ENCODE data around the gene ICOSLG. TPM values are rescaled to one million over a fixed set of nuclear protein-coding genes. Genes with fewer than 3 reads are reported as not detected.
"Not testable (repeated sequence)": the region's sequence is repeated elsewhere in the genome, so short reads cannot be mapped to it uniquely, and the experiment has no call there.

Gene ICOSLG
- total RNA-seq, 1 donor from 2014 or later = 4.4 TPM

- peak; percentile 80 for ATAC-seq
- intact Hi-C loops (cut with micrococcal nuclease); DNase-seq: not testable (repeated sequence)
Measured at GRCh38 chr21:44241281-44241680, 538 bp upstream of the ICOSLG start.

- intact Hi-C loops (cut with micrococcal nuclease); DNase-seq: not testable (repeated sequence)
- ATAC-seq = peak; percentile 40
Measured at GRCh38 chr21:44240353-44240752, 390 bp downstream of the ICOSLG start.

- DNase-seq; intact Hi-C loops (cut with micrococcal nuclease); ATAC-seq: not testable (repeated sequence)
Measured at GRCh38 chr21:44229561-44229960, 11.2 kb downstream of the ICOSLG start.

- intact Hi-C loops (cut with micrococcal nuclease); DNase-seq; ATAC-seq: not testable (repeated sequence)
Measured at GRCh38 chr21:44228109-44228508, 12.6 kb downstream of the ICOSLG start.

- intact Hi-C loops (cut with micrococcal nuclease); ATAC-seq; DNase-seq: not testable (repeated sequence)
Measured at GRCh38 chr21:44227614-44228013, 13.1 kb downstream of the ICOSLG start.

DNA sequence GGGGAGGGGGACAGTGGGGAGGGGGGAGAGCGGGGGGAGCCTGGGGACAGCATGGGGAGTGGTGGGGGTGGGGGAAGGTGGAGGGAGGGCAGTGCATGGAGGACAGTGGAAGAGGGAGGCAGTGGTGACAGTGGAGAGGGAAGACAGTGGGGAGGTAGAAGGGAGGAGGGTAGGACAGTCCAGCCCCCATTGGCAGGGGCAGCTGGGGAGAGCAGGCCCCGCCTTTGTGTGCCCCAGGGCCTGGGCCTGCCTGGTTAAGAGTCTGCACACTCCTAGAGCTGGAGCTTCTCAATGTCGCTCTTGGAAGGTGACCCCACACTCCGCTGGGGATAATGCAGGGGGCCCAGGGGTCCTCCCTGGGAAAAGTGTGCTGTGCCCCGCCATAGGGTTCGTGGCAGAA, 15.1 kb downstream of the ICOSLG start:
- ATAC-seq = peak; percentile 29
- DNase-seq; intact Hi-C loops (cut with micrococcal nuclease): not testable (repeated sequence)

DNA sequence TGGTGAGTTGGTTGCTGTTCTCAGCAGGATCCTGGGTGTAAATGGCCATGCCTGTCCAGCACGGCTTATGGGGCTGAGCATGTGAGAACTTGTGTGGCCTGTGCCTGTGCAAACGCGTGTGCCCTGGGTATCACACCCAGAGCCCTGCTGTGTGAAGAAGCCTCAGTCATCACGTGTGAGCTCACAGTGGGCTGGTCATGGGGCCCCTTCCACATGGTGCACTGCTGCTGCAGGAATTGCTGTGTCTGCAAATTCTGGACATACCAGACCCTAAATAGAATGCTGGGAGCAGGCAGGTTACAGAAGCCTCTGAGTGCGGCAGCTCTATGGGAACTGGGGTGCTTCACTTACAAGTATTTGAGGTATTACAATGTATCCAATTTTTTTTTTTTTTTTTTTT, 17.4 kb downstream of the ICOSLG start:
- intact Hi-C loops (cut with micrococcal nuclease); DNase-seq: not testable (repeated sequence)
- ATAC-seq = peak; percentile 48

DNA sequence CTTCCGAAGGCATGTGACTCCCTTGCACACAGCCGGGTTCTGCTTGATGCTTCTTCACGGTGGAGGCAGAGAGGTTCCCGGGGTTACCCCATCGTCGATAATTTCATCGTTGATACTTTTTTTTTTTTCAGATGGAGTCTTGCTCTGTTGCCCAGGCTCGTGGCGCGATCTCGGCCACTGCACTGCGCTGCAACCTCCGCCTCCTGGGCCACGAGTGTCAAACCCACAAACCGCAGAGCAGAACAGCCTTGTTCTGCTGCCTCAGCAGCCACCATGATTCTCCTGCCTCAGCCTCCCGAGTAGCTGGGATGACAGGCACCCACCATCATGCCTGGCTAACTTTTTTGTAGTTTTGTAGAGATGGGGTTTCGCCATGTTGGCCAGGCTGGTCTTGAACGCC, 20.1 kb downstream of the ICOSLG start:
- intact Hi-C loops (cut with micrococcal nuclease) = not testable (repeated sequence)

DNA sequence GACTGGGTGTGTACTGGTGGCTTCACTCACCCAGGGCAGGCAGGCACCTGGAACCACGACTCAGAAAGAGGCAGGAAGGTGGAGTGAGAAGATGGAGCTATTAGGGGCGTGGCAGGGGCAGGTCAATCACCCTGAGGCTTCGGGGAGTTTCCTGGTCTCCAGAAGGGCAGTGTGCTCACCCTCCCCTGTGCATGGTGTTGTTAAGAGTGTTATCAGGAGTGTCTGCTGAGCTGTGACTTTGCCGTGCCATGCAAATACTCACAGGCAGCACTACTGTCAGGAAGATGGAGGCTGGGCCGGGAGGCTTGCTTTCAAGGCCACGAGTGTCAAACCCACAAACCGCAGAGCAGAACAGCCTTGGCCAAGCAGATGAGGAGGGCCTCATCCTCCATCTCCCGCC, 22.3 kb downstream of the ICOSLG start:
- DNase-seq; intact Hi-C loops (cut with micrococcal nuclease); ATAC-seq: not testable (repeated sequence)

More for the DNA sequence above, 20.1 kb downstream of the ICOSLG start:
- not testable (repeated sequence) for ATAC-seq, DNase-seq

- intact Hi-C loops (cut with micrococcal nuclease); ATAC-seq; DNase-seq: not testable (repeated sequence)
Measured at GRCh38 chr21:44211978-44212377, 28.8 kb downstream of the ICOSLG start.

DNA sequence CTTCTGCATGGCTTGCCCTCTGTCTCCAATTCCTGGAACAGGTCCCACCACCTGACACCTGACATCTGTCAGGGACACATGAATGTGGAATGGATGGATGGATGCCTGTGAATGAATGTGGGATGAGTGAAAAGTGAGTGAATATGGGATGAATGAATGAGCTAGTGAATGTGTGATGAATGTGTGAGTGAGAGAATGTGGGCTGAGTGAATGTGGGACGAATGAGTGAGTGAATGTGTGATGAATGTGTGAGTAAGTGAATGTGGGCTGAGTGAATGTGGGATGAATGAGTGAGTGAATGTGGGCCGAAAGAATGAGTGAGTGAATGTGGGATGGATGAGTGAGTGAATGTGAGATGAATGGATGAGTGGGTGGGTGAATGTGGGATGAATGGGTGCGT, 29.2 kb downstream of the ICOSLG start:
- intact Hi-C loops (cut with micrococcal nuclease); DNase-seq; ATAC-seq: not testable (repeated sequence)

DNA sequence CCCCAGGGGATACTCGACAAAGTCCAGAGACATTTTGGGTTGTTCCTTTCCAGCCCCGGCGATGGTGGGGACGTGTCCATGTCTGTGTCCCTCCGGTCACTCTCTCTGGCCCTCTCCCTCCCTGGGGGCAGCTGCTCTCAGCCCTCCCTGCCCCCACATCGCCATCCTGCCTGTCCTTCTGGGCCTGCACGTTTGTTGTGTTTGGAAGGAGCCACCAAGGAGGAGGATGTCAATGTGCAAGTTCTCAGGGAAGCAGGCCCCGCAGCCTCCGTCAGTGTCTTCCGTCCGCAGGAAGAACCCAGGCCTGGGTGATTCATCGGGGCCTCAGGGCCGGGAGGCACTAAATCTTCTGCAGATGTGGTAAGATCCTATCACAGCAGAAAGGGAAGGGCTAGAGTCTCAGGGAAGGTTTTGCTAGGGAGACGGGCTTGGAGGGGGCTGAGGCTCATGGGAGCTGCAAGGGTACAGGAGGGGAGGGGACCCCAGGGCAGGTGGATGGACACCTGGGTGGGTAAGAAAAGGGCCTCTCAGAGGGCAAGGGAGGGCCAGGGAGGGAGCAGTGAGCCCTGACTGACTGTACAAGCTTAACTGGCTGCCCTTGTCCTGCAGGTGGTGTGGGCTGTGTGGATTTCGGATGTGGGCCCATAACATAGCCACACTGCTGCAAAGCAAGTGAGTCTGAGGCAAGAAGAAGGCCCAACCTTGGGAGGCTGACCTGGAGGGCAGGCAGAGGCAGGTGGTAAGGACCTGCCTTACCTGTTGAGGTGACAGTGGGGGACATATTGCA, 32.7 kb downstream of the ICOSLG start:
- DNase-seq = peak; percentile 40
- ATAC-seq = peak; percentile 71
- intact Hi-C loops (cut with micrococcal nuclease) = not testable (repeated sequence)

DNA sequence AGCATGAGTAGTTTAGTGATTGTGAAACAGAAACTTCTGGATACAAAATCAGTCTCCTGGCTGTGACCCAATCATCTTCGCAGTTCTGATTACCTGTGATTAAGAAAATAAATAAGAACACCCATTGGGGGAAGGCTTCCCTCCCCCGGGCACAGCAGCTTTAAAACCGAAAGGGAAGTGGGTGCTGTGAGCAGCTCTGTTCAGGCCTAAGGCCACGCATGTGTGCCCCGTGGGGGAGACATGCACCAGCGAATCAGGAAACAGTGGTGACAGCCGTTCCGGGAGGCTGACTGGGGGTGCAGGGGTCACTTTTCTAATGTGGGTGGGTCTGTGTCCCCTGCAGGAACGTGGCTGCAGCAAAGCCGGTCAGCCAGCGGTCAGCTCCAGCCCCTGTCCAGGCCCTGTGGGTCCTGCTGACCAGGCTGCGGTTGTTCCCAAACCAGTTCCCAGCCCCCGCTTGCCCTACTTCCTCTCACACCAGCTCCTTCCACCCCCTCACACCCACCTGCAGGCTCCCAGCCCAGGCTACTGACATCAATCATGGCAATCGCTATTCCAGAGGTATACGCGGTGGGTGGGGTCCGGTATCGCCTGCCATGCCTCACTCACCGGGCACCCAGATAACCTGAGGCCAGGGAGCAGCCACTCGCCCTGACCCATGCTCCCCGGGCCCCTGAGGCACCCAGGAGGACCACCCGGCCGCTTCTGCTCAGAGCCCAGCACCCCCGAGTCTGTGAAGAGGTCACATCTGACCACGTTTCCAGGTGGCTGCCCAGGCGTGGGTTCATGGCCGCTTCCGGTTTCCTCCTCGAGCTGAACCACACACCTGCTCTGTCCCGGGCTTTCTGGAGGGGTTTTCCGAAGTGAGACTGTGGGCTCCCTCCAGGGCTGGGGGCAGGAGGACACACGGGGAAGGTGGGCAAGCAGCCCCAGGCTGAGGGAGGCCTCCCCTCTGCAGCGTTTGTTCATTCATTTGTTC, 33.8 kb downstream of the ICOSLG start:
- intact Hi-C loops (cut with micrococcal nuclease); DNase-seq: not testable (repeated sequence)
- ATAC-seq = peak; percentile 15

DNA sequence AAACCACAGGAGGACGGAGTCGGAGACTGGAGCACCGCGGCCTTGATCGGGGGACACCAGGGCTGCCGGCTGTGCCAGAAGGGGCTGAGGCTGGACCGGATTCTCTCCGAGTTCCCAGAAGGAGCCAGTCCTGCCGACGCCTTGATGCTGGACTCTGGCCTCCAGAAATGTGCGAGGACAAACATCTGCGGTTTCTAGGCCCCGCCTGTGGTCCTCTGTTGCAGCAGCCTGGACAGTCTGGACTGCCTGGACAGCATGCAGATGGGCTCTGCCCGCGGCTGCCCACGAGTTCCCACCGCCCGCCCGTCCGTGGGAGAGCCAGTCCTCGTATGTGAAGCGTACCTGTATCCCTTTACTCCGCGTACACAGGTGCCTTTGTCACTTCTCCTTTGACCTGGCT, 34.6 kb downstream of the ICOSLG start:
- DNase-seq; intact Hi-C loops (cut with micrococcal nuclease): not testable (repeated sequence)
- ATAC-seq = peak; percentile 56

DNA sequence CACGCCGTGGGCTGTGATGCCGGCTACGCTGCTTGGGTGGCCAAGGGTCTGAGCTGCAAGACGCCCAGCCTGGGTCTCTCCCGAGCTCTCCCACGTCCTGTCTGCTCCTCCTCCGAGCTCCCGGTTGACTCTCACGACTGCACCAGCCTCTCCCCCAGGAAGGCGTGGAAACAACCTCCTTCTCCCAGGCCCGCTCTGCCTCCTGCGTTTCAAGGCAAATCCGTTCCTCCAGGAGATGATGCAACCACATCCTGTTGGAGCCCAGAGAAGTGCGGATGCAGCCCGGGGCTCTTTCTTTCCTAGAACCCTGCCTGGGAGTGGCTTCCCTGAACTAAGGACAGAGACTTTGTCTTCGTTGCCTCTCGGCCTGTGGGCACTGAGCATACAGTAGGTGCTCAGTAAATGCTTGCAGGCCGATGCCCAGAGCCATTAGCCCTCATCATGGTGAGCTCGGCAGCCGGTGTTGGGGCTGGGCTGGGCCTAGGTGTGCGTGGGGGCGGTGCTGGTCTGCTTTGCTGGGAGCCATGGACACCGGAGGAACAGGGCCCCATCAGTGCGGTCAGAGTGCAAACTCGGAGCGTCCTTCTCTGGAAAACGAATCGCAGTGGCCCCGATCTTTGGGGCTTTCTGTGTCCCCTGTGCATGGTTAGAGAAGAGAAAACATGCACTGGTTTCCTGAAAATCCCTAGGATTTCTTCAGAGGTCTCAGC, 38.0 kb downstream of the ICOSLG start:
- intact Hi-C loops (cut with micrococcal nuclease); DNase-seq: not testable (repeated sequence)
- ATAC-seq = peak; percentile 83

- DNase-seq; intact Hi-C loops (cut with micrococcal nuclease); ATAC-seq: not testable (repeated sequence)
Measured at GRCh38 chr21:44199997-44200396, 40.7 kb downstream of the ICOSLG start.

DNA sequence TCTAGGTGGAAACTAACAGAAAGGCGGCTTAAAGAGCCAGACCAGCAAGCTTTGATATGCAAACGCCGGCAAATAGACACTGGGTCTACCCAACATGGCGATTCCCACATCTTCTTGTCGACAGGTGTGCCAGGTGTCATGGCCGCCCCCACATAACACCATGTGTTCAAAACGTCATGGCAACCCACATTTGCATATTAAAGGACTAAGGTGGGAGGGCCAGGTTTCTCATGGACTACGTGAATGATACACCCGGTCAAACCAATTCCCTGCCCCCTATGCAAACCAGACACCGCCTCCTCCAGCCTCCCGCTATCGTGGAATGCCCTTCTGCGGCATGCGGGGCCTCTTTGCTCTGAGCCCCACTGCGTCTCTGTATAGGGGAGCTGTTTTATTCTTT, 41.3 kb downstream of the ICOSLG start:
- intact Hi-C loops (cut with micrococcal nuclease) = no loop called here
- ATAC-seq = no peak
- DNase-seq = no peak

- DNase-seq (peak; percentile 69), ATAC-seq (peak; percentile 53)
- intact Hi-C loops (cut with micrococcal nuclease) = not testable (repeated sequence)
Measured at GRCh38 chr21:44197156-44197516, 43.6 kb downstream of the ICOSLG start.
